HG03108 (cell line): ENCODE measurements around the gene C5orf52.
"Not testable (repeated sequence)": the region's sequence is repeated elsewhere in the genome, so short reads cannot be mapped to it uniquely, and the experiment has no call there.

ENCODE experiments used
- ATAC-seq: cut with Tn5 transposase; IDR thresholded peaks from one replicate; pipeline ENCODE4 v1.9.1; 2021; ENCODE audit warnings: moderate library complexity; ENCODE audit not compliant: unreplicated experiment

Gene C5orf52

DNA sequence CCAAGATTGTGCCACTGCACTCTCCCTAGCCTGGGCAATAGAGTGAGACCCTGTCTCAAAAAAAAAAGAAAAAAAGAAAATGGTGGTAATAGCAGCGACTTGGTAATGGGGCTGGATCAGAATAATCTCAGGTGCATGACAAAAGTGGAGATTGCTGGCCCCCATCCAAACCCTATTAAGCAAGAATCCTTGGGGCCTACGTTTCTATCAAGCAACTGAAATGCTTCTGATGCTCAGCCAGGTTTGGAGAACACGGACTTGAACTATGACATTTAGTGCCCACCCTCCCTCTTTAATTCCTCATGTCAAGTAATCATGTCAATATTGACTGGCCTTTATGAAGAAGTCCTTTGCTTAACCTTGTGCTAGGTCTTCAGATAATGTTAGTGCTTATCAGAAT is 6.6 kb downstream of the C5orf52 start:
- ATAC-seq = no peak

DNA sequence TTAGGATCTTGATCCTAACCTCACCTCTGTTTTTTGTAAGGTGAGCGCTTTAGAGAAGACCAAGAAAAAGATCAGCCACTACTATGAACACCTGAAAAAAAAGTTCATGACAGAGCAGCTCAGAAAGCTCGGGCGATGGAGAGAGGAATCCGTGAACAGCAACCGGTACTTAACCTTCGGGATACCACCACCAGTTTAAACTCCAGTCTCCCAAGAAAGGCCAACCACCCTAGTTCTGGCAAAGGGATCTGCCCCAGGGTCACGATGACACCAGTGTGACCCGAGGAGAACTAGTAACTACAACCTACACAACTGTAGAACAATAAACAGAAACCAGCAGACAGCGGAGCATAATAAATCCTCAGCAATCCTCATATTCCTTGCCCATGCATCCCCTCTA is 8.5 kb downstream of the C5orf52 start:
- no peak for ATAC-seq

DNA sequence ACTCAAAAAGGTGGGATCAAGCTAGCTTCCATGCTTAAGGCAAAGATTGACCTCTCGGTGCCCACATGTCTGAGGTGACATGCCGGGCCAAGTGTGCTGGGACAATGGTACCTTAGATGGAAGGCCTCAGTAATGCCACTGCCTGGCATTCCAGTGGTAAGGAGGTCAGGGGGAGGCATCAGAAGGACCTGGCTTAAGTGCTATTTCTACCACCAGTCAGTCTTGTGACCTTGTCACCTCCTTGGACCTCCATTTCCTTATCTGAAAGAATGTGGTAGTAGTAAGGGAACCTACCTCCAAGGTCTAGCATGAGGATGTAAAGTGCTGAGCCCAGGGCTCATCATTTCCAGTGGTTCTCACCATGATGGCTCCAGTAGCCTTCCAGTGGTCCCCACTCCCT is 8.9 kb downstream of the C5orf52 start:
- ATAC-seq = no peak

DNA sequence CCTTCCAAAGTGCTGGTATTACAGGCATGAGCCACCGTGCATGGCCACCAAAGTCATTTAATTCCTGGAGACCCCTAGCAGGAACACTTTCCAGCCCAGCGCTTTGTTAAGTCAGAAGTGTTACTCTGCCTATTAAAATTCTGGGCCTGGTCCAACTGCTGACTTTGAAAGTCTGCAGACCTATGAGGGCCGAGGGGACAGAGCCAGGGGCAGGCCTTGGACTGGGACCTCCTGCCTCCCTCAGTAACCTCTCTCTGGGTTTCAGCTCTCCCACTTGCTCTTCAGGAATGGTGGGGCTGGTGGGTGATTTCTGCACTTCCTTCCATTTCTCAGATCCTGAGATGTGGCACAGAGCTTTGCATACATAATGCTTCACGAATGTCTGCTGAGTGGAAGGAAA is 9.7 kb downstream of the C5orf52 start:
- ATAC-seq = no peak

DNA sequence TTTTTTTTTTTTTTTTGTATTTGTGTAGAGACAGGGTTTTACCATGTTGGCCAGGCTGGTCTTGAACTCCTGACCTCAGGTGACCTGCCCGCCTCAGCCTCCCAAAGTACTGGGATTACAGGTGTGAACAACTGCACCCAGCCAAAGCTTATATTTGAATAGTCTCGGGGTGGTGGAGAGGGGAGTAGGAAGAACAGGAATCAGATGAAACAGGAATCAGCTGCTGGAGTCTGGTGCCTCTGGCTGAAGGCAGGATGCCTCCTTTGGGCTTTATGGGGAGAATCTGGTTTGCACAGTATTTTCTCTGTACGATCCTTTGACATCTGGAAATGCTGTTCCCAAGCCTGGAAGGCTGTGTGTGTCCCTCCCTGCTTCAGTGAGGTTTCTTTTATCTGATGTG is 10.9 kb downstream of the C5orf52 start:
- no peak for ATAC-seq

DNA sequence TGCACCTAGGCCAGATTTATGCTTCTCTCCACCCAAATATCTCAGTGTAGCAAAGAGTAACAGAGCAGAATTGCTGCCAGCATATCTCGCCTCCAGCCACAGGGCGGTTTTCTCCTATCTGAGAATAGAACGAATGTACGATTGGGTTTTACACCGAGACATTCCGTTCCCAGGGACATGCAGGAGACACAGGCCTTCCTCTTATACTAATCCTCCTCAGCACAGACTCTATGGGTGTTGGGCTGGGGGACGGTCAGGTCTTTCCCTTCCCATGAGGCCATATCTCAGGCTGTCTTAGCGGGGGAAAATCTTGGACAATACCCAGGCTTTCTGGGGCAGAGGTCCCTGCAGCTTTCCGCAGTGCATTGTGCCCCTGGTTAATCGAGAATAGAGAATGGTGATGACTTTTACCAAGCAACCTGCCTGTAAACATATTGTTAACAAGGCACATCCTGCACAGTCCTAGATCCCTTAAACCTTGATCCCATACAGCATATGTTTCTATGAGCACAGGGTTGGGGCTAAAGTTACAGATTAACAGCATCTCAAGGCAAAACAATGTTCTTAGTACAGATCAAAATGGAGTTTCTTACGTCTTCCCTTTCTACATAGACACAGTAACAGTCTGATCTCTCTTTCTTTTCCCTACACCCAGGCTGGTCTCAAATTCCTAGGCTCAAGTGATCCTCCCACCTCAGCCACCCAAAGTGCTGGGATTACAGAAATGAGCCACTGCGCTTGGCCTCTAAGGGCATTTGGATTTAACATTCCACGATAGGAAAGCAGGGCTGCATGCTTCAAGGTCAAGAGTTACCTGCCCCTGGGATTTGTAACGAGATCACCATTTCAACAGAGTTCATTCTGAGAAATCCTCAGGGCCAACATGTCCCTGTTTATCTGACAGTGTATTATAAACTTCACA is 15.2 kb downstream of the C5orf52 start:
- not testable (repeated sequence) for ATAC-seq

DNA sequence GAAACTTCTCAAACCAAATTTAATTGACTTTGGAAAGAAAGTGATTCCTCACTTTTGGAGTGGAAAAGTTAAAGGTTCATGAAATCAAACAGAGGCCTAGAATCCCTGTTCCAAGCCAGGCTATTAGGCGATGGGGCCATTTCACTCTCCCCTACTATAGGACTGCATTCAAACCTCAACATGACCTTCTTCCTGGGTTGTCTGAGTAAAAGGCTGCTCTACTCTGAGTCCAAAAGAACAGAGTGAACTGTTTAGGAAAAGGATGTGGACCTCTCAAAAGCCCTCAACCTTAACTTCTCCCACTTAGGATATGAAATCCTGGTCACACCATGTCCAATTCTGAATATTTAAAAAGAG is 15.8 kb downstream of the C5orf52 start:
- no peak for ATAC-seq

DNA sequence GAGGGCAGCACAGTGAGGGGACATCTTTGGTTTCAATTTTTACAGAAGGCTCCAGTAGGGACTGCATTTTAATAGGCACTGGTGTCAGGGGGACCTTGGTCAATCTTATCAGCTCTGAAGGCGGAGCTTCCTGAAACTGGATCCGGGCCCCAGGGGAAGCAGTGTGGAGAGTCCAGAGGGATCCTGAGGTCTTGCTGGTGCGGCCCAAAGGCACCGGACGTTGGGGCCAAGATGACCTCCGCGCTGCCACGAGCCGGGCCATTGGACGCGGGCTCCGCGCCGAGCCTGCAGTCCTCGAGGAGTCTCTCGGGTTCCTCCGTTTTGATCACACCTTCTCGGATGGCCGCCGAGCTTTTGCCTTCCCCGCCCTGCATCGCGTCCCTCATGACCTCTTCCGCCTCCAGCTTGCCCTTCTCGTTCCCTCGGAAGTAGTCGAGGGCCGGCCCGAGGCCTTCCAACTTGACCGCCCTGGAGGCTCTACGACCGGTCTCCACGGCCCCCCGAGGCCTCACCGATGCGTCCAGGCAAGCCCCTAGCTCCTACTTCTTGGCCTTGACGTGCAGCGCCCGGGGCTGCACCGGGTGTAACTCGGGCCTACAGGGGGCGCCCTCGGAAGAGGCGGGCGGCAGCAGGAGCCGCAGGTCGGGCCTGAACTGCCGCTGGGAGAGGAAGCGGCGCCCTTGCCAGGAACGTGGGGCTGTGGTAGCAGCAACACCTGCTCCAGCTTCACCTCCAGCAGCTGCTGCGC is 18.8 kb downstream of the C5orf52 start:
- ATAC-seq = no peak

DNA sequence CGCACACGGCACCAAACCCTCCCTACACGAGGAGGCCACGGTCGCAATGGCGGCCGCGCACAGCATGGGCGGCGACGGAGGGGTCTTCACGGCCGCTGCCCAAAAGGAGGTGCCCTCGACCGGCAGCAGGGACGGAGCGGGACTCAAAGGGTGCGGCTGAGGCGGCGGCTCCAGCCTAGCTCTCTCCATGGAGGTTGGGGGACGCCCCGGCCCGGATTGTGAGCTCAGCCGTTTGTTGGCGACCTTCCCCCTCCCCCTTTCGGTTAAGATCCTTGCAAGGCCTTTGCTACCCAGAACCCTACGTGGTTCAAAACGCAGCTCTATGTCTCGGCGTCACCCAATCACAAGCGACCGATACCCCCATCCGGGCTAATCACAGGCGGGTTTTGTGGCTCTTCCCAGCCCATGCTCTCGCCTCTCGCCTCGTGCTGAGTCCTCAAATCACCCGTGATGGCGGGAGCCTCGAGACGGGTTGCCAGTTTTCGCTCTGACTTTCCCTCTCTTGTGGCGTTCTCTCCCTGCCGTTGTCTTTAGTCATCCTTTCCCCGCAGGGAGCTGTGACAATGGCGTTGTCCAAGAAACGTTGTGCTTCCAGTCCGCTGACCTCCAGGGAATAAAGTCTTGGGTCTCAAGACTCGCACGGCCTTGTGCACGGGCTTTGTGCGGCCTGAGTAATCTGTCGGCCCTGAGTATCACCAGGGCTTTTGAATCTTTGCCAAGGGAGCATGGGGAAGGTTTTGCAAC is 19.5 kb downstream of the C5orf52 start:
- ATAC-seq = no peak

DNA sequence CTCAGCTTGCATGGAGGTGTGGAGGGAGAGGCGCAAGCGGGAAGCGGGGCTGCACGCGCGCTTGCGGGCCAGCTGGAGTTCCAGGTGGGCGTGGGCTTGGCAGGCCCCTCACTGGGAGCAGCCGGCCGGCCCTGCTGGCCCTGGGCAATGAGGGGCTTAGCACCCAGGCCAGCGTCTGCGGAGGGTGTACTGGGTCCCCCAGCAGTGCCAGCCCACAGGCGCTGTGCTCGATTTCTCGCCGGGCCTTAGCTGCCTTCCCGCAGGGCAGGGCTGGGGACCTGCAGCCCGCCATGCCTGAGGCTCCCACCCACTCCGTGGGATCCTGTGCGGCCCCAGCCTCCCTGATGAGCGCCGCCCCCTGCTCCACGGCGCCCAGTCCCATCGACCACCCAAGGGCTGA is 22.5 kb downstream of the C5orf52 start:
- ATAC-seq = not testable (repeated sequence)

DNA sequence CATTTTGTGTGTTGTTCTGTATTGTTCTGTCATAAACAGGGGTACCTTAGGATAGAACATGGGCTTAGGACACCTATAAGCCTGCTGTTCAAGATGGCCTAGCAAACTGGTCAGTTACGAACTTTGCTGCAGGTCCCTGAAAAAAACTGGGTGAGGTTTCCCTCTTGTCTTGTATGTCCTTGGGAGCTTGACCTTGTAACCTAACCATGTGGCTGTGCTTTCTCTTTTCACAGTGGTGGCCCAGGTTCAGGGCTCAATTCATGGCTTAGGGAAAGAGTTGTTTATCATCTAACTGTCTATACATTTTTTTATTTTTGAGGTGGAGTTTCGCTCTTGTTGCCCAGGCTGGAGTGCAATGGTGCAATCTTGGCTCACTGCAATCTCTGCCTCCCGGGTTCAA is 24.8 kb downstream of the C5orf52 start:
- ATAC-seq = not testable (repeated sequence)

DNA sequence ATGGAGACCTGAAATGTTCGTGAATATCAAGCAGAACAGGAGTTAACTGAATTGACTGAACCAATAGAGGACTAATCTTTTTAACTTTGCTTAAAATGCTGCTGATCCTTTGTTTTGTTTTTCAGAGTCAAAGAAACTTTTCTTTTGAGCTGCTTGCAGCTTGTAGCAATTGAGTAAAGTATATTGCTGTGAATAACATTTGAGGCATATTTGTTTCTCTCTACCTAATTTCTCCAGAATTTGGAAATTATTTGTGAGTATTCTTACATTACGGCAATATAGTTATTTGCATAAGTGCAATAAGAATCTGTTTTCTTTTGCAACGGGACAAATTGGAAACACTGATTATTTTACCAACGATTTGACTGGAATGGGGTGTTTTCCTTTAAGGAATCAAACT is 27.3 kb downstream of the C5orf52 start:
- not testable (repeated sequence) for ATAC-seq

DNA sequence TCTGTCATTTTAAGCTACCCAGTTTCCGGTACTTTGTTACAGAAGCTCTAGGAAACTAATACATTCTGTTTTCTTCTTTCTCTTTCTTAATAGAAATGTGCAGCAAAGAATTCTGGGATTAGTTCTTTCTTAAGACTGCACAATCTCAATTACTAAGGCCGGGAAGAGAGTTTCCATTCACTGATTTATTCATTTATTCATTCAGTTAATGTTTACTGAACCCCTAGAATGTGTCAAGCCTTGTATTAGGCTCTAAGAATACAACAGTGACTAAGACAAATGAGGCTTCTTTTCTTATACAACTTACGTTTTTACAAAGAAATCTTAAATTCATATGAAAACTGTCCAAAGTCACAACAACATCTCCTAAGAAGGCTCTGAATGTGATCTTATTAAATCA is 32.4 kb downstream of the C5orf52 start:
- ATAC-seq = no peak

DNA sequence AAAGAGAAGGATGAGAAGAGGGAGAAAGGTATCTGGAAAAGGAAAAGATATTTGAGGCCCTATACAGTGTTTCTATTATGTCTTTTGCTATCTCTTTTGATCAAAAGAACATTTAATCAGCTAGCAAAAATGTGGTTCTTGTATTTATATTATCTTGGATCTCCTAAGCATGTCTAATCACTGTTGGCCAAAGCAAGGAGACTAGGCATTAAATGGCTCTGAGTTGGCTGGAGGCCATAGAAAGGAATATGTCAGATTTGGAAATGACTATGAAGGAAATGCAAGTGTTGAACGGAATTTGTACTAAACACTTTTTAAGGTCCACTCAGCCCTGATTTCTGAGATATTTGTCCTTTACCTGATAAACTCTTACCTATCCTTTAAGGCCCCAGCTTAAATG is 37.5 kb downstream of the C5orf52 start:
- no peak for ATAC-seq

DNA sequence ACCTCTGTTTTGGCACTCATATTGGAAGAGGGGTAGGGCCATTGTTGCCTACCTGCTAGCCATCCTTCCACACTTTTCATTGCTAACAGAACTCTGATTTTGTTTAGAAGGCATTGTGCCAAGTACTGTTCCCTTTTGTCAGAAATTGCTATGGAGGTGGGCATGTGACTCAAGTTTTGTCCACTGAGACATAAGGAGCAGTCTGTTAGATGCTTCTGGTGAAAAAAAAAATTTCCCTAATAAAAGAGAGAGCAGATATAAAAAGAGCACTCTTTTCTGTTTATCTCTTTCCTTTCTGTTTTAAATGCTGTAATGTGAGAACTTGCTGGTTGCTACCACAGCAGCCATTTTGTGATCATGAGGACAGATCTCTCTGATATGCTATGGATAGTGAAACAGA is 38.0 kb downstream of the C5orf52 start:
- ATAC-seq = no peak

DNA sequence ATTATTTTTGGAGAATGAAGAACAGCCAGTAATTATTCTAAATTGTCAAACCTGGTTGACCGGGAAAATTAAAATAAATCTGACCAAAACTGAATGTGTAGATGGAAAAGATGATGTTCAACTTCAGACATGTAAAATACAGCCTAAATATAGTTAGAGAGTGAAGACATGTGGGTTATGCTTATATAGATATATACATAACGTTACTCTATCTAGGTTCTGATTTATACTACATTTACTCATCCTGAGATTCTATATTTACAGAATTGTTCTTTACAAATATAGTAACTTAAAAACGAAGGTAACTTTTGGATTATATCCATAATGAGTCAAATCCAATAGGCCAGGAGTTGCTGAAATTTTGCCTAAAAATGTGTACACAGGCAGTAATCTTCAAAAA is 39.1 kb downstream of the C5orf52 start:
- ATAC-seq = no peak

DNA sequence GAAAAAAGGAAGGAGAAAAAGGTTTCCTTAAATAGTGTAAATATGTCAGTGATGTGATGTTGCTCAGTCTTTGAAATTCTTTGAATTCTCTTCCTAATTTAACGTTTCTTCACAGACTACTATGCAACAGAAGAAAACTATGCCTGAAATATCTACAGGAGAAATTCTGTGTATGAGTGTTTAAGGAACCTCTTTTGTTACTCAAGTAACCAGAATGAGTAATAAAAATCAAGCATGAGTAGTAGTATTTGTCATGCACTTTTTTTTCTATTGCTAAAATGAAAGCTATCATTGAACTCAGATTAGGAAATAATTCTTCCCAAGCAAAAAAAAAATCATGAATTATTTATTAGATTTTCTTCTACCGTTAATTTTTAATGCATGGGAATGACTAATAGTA is 39.5 kb downstream of the C5orf52 start:
- ATAC-seq = no peak

DNA sequence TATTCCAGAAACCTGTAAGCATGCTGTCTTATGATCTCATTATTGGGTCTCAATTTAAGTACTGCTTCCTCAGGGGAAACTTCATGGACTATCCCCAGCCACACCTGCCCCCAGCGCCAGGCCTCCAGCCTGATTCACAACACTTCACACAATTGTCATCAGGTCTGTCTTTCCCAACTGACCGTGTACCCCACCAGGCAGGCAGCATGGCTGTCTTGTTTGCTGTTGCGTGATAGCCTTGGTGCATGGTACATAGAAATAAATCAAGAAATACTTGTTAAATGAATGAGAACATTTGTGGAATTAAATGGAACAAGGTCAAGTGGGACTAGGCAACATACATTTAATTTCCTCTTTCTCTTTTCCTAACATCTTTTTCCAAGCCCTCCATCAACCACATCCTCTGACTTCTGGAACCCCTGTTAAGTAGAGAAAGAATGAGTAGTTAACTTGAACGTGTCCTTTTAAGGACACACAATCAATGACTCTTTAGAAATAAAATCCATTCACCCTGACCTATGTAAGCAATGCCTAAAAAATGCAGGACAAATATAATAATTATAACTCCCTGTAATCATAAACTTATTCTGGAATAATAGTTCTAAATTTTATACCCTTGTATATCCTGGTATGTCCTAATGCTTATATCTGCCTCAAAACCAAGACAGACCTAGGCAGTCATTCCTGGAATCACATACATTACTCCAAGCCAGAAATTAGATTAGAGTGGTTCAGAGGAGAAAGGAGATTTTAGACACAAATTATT is 42.7 kb downstream of the C5orf52 start:
- ATAC-seq = no peak

DNA sequence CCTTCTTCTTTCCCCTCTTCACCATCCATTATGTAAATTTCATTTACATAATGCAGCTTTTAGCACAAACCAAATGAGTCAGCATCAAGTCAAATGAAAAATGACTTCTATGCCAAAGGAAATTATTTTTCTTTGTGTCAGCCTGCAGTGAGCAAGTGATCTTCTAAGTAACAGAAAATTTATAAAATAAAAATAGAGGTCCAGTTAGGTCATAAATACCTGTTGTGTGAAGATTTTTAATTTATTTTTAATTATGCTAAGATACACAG is 43.2 kb downstream of the C5orf52 start:
- ATAC-seq = no peak

DNA sequence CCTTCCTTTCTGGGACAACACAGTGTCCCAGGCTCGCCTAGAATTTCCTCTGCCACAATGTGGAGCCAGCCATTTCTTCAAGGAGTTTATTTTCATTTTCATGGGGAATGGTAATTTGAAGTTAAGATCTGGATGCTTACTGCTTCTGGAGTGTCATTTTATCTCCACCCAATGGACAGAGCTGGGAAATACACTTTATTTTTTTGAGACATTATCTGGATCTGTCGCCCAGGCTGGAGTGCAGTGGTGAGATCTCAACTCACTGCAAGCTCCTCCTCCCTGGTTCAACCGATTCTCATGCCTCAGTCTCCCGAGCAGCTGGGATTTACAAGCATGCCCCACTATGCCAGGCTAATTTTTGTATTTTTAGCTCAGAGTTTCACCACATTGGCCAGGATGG is 47.2 kb downstream of the C5orf52 start:
- ATAC-seq = peak; percentile 54

DNA sequence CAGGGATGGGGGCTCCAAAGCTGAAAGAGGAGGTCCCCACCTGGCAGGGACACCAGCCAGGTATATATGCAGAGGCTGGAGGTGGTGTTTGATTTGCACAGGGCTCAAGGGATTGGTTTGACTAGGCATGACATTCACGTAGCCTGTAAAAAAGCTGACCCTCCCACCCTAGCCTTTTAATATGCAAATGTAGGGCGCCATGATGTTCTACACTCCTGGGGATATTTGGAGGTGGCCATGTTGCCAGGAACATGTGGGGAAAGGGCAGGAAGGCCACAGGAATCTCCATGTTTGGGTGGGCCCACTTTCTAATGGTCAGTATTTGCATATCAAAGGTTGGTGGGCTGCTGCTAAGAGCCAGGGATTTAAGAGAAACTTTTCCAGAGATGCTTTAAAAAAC is 47.9 kb downstream of the C5orf52 start:
- ATAC-seq = no peak
